C4-2B (cell line): ENCODE results near the gene HDAC7.

Experiments used
- ZFX ChIP-seq: fragments of 450-650 bp; IDR thresholded peaks from 2 replicates; pipeline ENCODE4 v1.6.1; 2017
- TF ChIP-seq, protein P1 (sequence below): fragments of 450-650 bp; conservative IDR thresholded peaks from 2 replicates; pipeline ENCODE4 v1.5.1; 2017; ENCODE audit warnings: mild to moderate bottlenecking

DNA sequence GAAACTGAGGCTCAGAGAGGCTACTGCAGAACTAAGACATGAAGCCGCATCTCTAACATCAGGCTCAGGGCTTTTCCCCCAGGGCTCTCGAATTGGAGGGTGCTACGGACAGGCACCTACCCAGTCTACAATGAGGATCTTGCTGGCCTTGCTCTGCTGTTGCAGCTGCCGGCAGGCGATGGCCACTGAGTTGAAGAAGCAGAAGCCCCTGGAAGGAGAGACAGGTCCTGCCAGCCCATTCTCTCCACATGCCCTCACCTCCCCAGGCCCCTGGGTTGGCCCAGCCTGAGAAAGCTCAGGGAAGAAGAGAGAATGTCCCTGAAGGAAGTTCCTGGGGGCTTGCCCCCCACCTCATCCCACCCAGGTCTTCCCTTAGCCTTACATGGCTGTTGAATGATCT is 30.6 kb downstream of the HDAC7 start:
- TF ChIP-seq, protein P1, sequence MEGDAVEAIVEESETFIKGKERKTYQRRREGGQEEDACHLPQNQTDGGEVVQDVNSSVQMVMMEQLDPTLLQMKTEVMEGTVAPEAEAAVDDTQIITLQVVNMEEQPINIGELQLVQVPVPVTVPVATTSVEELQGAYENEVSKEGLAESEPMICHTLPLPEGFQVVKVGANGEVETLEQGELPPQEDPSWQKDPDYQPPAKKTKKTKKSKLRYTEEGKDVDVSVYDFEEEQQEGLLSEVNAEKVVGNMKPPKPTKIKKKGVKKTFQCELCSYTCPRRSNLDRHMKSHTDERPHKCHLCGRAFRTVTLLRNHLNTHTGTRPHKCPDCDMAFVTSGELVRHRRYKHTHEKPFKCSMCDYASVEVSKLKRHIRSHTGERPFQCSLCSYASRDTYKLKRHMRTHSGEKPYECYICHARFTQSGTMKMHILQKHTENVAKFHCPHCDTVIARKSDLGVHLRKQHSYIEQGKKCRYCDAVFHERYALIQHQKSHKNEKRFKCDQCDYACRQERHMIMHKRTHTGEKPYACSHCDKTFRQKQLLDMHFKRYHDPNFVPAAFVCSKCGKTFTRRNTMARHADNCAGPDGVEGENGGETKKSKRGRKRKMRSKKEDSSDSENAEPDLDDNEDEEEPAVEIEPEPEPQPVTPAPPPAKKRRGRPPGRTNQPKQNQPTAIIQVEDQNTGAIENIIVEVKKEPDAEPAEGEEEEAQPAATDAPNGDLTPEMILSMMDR = no peak
- TF ChIP-seq ZFX = no peak
